Panc1 (cell line): ENCODE results near the gene BBOF1. TPM values are rescaled to one million over a fixed set of nuclear protein-coding genes. Genes with fewer than 3 reads are reported as not detected.

Experiments used
- ATAC-seq: fragments of 200-7000 bp; cut with Tn5 transposase; 2 replicates; pipeline ENCODE4 v1.9.1; 2020; ENCODE audit warnings: mild to moderate bottlenecking, moderate library complexity
- BruUV-seq: library from RNA; stranded (reverse); fragments of 400-500 nt; replicated peaks from 2 replicates; lab custom pipeline; 2021; lab: Mats Ljungman, UMichigan
- CTCF ChIA-PET: fragments of 300-600 bp; sonication (Branson Sonifier 250); formaldehyde crosslinking; loops from one replicate; lab custom pipeline; 2022; ENCODE audit warnings: antibody characterized with exemption; lab: Charles Lee
- POLR2A ChIA-PET: fragments of 300-600 bp; sonication (Branson Sonifier 250); formaldehyde crosslinking; loops from one replicate; lab custom pipeline; 2022; ENCODE audit warnings: antibody characterized with exemption; lab: Charles Lee
- DNase-seq: peaks from one replicate; pipeline ENCODE4 v3.0.0-alpha.2; 2010; ENCODE audit warnings: low read depth, low spot score
- H3K27ac ChIP-seq: 2 replicates; pipeline ENCODE4 v1.5.1; 2011; ENCODE audit warnings: mild to moderate bottlenecking, low read length, inconsistent platforms
- H3K27me3 ChIP-seq: fragments of 200-500 bp; sonication (Bioruptor generic); 2 replicates; pipeline ENCODE4 v1.6.0; 2014; ENCODE audit warnings: low read length, inconsistent platforms; ENCODE audit not compliant: control insufficient read depth, insufficient read depth
- H3K36me3 ChIP-seq: fragments of 200-500 bp; sonication (Bioruptor generic); 2 replicates; pipeline ENCODE4 v1.5.1; 2014; ENCODE audit warnings: inconsistent platforms, mild to moderate bottlenecking, low read length, moderate library complexity; ENCODE audit not compliant: control insufficient read depth, insufficient read depth
- H3K4me1 ChIP-seq: 2 replicates; pipeline ENCODE4 v1.5.1; 2011; ENCODE audit warnings: inconsistent platforms, mild to moderate bottlenecking, low read length, moderate library complexity; ENCODE audit not compliant: control insufficient read depth, insufficient read depth
- H3K4me3 ChIP-seq, 2 experiments: 2 replicates each; pipeline ENCODE4 v1.5.1; 2011 to 2012; ENCODE audit warnings: low read depth in 2 of 2, low read length in 2 of 2, mild to moderate bottlenecking in 2 of 2, inconsistent platforms in 1 of 2, moderate library complexity in 1 of 2
- H3K9me3 ChIP-seq: fragments of 200-500 bp; sonication (Bioruptor generic); 2 replicates; pipeline ENCODE4 v1.5.1; 2014; ENCODE audit warnings: low read depth, mild to moderate bottlenecking, inconsistent platforms, low read length, moderate library complexity; ENCODE audit not compliant: control insufficient read depth, insufficient read depth
- POLR2AphosphoS5 ChIP-seq: IDR thresholded peaks from 2 replicates; pipeline ENCODE4 v1.6.1; 2012; ENCODE audit warnings: mild to moderate bottlenecking, low read depth, low read length, moderate library complexity
- SIN3A ChIP-seq: IDR thresholded peaks from 2 replicates; pipeline ENCODE4 v1.6.1; 2012; ENCODE audit warnings: low read depth, mild to moderate bottlenecking, low read length, moderate library complexity, borderline replicate concordance; ENCODE audit not compliant: insufficient read depth
- TCF7L2 ChIP-seq: IDR thresholded peaks from 2 replicates; pipeline ENCODE4 v1.6.1; 2011; ENCODE audit warnings: mild to moderate bottlenecking, low read depth, low read length, inconsistent platforms
- in situ Hi-C: cut with HindIII; loops from 2 replicates; pipeline ENCODE4 v1.10.0; 2016; ENCODE audit warnings: low sequenced_read_pairs, low pct_unique_long_range_greater_than_20kb
- intact Hi-C: fragments of 100-400 bp; cut with micrococcal nuclease; formaldehyde crosslinking; loops from one replicate; pipeline ENCODE4 v1.10.0; 2022; ENCODE audit not compliant: unreplicated experiment
- total RNA-seq: library from RNA; stranded (reverse); gene quantifications from one replicate; pipeline ENCODE4 v1.2.1, GENCODE V29; 2021; ENCODE audit not compliant: unreplicated experiment
- TF ChIP-seq, protein P1 (sequence below), 2 experiments: IDR thresholded peaks; 2 replicates each; pipeline ENCODE4 v1.6.1; 2011 to 2012; ENCODE audit warnings: low read depth in 2 of 2, control low read depth in 1 of 2, low read length in 1 of 2, mild to moderate bottlenecking in 1 of 2, moderate library complexity in 1 of 2; ENCODE audit not compliant: insufficient read depth in 1 of 2
- TF ChIP-seq, protein P2 (sequence below): fragments of 450-650 bp; IDR thresholded peaks from 2 replicates; pipeline ENCODE4 v1.5.1; 2017; ENCODE audit warnings: mild to moderate bottlenecking

Gene BBOF1
- total RNA-seq, 1 experiment from 2014 or later = 1.9 TPM

DNA sequence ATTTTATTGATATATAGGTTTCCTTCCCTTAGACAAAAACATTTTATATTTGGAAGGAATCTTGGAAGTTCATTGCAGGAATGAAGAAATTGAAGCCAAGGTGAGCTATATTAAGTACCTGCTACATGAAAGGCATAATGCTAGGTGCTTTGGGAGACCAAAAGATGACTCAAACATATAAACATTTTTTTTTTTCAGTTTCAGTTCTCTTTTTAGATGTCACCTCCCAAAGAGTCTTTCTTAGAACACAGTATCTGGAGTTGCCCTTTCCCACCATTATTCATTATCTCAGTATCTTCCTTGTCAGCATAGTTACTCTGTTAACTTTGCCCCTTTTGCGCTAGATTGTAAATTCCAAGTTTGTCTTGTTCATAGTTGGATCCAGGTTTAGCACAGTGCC is 66.7 kb downstream of the BBOF1 start:
- in situ Hi-C loops (no loop called here), intact Hi-C loops (no loop called here)
- peak overlapping the region; percentile 94 to 98 for H3K4me3 ChIP-seq
- TF ChIP-seq, protein P1, sequence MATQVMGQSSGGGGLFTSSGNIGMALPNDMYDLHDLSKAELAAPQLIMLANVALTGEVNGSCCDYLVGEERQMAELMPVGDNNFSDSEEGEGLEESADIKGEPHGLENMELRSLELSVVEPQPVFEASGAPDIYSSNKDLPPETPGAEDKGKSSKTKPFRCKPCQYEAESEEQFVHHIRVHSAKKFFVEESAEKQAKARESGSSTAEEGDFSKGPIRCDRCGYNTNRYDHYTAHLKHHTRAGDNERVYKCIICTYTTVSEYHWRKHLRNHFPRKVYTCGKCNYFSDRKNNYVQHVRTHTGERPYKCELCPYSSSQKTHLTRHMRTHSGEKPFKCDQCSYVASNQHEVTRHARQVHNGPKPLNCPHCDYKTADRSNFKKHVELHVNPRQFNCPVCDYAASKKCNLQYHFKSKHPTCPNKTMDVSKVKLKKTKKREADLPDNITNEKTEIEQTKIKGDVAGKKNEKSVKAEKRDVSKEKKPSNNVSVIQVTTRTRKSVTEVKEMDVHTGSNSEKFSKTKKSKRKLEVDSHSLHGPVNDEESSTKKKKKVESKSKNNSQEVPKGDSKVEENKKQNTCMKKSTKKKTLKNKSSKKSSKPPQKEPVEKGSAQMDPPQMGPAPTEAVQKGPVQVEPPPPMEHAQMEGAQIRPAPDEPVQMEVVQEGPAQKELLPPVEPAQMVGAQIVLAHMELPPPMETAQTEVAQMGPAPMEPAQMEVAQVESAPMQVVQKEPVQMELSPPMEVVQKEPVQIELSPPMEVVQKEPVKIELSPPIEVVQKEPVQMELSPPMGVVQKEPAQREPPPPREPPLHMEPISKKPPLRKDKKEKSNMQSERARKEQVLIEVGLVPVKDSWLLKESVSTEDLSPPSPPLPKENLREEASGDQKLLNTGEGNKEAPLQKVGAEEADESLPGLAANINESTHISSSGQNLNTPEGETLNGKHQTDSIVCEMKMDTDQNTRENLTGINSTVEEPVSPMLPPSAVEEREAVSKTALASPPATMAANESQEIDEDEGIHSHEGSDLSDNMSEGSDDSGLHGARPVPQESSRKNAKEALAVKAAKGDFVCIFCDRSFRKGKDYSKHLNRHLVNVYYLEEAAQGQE (IDR thresholded peaks at IDR 0.05; ENCODE audit: insufficient read depth in 1 of 2, low read depth in 2 of 2, low read length in 1 of 2) = no peak
- TF ChIP-seq TCF7L2 (no peak), SIN3A (no peak), POLR2AphosphoS5 (no peak)
- TF ChIP-seq, protein P2, sequence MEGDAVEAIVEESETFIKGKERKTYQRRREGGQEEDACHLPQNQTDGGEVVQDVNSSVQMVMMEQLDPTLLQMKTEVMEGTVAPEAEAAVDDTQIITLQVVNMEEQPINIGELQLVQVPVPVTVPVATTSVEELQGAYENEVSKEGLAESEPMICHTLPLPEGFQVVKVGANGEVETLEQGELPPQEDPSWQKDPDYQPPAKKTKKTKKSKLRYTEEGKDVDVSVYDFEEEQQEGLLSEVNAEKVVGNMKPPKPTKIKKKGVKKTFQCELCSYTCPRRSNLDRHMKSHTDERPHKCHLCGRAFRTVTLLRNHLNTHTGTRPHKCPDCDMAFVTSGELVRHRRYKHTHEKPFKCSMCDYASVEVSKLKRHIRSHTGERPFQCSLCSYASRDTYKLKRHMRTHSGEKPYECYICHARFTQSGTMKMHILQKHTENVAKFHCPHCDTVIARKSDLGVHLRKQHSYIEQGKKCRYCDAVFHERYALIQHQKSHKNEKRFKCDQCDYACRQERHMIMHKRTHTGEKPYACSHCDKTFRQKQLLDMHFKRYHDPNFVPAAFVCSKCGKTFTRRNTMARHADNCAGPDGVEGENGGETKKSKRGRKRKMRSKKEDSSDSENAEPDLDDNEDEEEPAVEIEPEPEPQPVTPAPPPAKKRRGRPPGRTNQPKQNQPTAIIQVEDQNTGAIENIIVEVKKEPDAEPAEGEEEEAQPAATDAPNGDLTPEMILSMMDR = no peak
- ChIA-PET CTCF (no interaction called here), POLR2A (no interaction called here)
- H3K27me3 ChIP-seq = no peaks in the 10 kb centered on the region
- H3K27ac ChIP-seq = peak overlapping the region; percentile 93
- no peak for ATAC-seq
- no peak for DNase-seq
- no TSS peak for BruUV-seq
- peaks cover 7% of the 10 kb centered on the region; the same call in 1 of the 2 replicates for H3K4me1 ChIP-seq
- peaks cover 4% of the 10 kb centered on the region; the same call in 1 of the 2 replicates for H3K36me3 ChIP-seq
- H3K9me3 ChIP-seq = no peaks in the 10 kb centered on the region

DNA sequence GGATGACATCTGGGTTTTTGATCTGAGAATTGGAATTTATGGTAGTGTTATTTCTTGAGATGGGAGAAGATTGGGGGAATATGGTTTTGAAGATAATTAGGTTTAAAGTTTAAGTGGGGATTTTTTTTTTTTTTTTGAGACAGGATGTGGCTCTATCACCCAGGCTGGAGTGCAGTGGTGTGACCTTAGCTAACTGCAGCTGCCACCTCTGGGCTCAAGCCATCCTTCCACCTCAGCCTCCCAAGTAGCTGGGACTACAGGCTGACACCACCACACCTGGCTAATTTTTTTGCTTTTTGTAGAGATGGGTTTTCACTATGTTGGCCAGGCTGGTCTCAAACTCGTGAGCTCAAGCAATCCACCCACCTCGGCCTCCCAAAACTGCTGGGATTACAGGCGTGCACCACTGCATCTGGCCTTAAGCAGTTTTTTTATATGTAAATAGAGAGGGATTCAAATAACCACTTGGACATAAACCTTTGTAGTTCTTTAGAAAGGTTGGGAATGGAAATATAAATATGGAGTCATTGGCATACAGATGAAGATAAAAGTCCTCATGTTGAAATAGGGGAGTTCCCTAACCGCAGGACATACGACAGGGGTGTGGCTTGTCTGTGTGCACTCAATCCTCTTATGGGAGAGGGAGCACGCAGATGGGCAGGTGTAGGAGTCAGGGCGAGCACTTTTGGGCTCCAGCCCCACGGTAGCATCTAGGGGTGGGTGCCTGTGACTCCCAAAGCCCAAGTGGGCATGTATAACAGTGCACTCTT is 70.3 kb downstream of the BBOF1 start:
- ATAC-seq (no peak), DNase-seq (no peak)
- intact Hi-C loops = no loop called here
- H3K36me3 ChIP-seq = peaks cover 4% of the 10 kb centered on the region; the same call in 1 of the 2 replicates
- H3K4me1 ChIP-seq = peaks cover 5% of the 10 kb centered on the region; the same call in 1 of the 2 replicates
- ChIA-PET POLR2A (no interaction called here), CTCF (interaction anchor here (0.7 kb wide), 1 partner anchor 27 kb away, joined by 10 read pairs; no protein-coding TSS in a partner anchor)
- H3K27me3 ChIP-seq = no peaks in the 10 kb centered on the region
- H3K4me3 ChIP-seq = no peak overlapping the region
- BruUV-seq = no TSS peak
- TF ChIP-seq, protein P2 = no peak
- H3K27ac ChIP-seq = no peak overlapping the region
- in situ Hi-C loops = no loop called here
- no peaks in the 10 kb centered on the region for H3K9me3 ChIP-seq
